GM12878 (cell line): ENCODE measurements around the gene LNX2. TPM values are rescaled to one million over a fixed set of nuclear protein-coding genes. Genes with fewer than 3 reads are reported as not detected.

ENCODE experiments used
- ATAC-seq: fragments of 200-7000 bp; cut with Tn5 transposase; 3 replicates; pipeline ENCODE4 v1.9.1; 2020; ENCODE audit warnings: mild to moderate bottlenecking, moderate library complexity
- BruUV-seq: library from RNA; stranded (reverse); fragments of 400-500 nt; replicated peaks from 2 replicates; lab custom pipeline; 2021; lab: Mats Ljungman, UMichigan
- CTCF ChIA-PET: fragments of 300-600 bp; sonication (Branson Sonifier 250); formaldehyde crosslinking; extraction: SDS; loops from one replicate; lab custom pipeline; 2021; ENCODE audit warnings: inconsistent platforms; lab: Yijun Ruan, JAX
- POLR2A ChIA-PET: fragments of 350-600 bp; formaldehyde crosslinking; extraction: SDS; loops from one replicate; lab custom pipeline; 2021; ENCODE audit warnings: inconsistent platforms; lab: Charles Lee
- RAD21 ChIA-PET: fragments of 300-600 bp; sonication (Branson Sonifier 250); formaldehyde crosslinking; loops from one replicate; lab custom pipeline; 2023; ENCODE audit warnings: antibody characterized with exemption; ENCODE audit not compliant: unreplicated experiment; lab: Charles Lee
- SMC1A ChIA-PET: fragments of 300-600 bp; sonication (Branson Sonifier 250); formaldehyde crosslinking; loops from one replicate; lab custom pipeline; 2023; ENCODE audit not compliant: unreplicated experiment, uncharacterized antibody; lab: Charles Lee
- DNase-seq: peaks from one replicate; pipeline ENCODE4 v3.0.0-alpha.2; 2011; ENCODE audit warnings: low read depth, low spot score
- FAIRE-seq: peaks from 3 replicates; lab custom pipeline; 2011; peaks lifted over from hg19 to GRCh38; lab: Jason Lieb, UNC
- H2AFZ ChIP-seq: 2 replicates; pipeline ENCODE4 v1.6.0; 2011; ENCODE audit warnings: low read depth, low read length, control low read depth; ENCODE audit not compliant: control insufficient read depth
- H3K27ac ChIP-seq: 2 replicates; pipeline ENCODE4 v1.5.1; 2011; ENCODE audit warnings: control low read depth; ENCODE audit not compliant: control insufficient read depth, insufficient read depth
- H3K27me3 ChIP-seq, 2 experiments: replicated peaks in 1 of 2; 2 replicates each; pipeline versions ENCODE4 v1.6.0 to v1.6.1; 2011; ENCODE audit warnings: low read length in 1 of 2; ENCODE audit not compliant: control insufficient read depth in 2 of 2, insufficient read depth in 2 of 2
- H3K36me3 ChIP-seq, 2 experiments: 2 replicates each; pipeline ENCODE4 v1.5.1; 2011; ENCODE audit warnings: low read length in 1 of 2; ENCODE audit not compliant: control insufficient read depth in 2 of 2, insufficient read depth in 2 of 2
- H3K4me1 ChIP-seq: 2 replicates; pipeline ENCODE4 v1.6.1; 2011; ENCODE audit warnings: mild to moderate bottlenecking, low read length, moderate library complexity, mixed read lengths; ENCODE audit not compliant: control insufficient read depth, insufficient read depth
- H3K4me2 ChIP-seq: 2 replicates; pipeline ENCODE4 v1.6.0; 2011; ENCODE audit warnings: control low read depth; ENCODE audit not compliant: control insufficient read depth, insufficient read depth
- H3K4me3 ChIP-seq: fragments of 200-600 bp; sonication (generic); 2 replicates; pipeline ENCODE4 v1.5.1; 2016
- H3K79me2 ChIP-seq: 2 replicates; pipeline ENCODE4 v1.6.0; 2011; ENCODE audit warnings: low read length; ENCODE audit not compliant: control insufficient read depth, insufficient read depth
- H3K9ac ChIP-seq: 2 replicates; pipeline ENCODE4 v1.8.0; 2011; ENCODE audit warnings: low read length, control low read depth, mixed read lengths; ENCODE audit not compliant: control insufficient read depth, insufficient read depth
- H3K9me3 ChIP-seq: replicated peaks from 3 replicates; pipeline ENCODE4 v1.5.1; 2011; ENCODE audit warnings: mild to moderate bottlenecking, low read length; ENCODE audit not compliant: control insufficient read depth, insufficient read depth
- H4K20me1 ChIP-seq: 2 replicates; pipeline ENCODE4 v1.6.0; 2011; ENCODE audit not compliant: control insufficient read depth, insufficient read depth
- MTA2 ChIP-seq: fragments of 450-650 bp; IDR thresholded peaks from 2 replicates; pipeline ENCODE4 v1.6.1; 2016; ENCODE audit warnings: low read depth, mild to moderate bottlenecking, moderate library complexity
- MYB ChIP-seq: fragments of 150-350 bp; IDR thresholded peaks from 2 replicates; pipeline ENCODE4 v1.6.1; 2014; ENCODE audit warnings: mild to moderate bottlenecking, low read depth, low read length, borderline replicate concordance
- NR2C1 ChIP-seq: fragments of 450-650 bp; IDR thresholded peaks from 2 replicates; pipeline ENCODE4 v1.6.1; 2017; ENCODE audit warnings: antibody characterized with exemption, mild to moderate bottlenecking, moderate library complexity
- SREBF2 ChIP-seq: IDR thresholded peaks from 2 replicates; pipeline ENCODE4 v1.6.1; 2012; ENCODE audit warnings: mild to moderate bottlenecking, low read length
- YY1 ChIP-seq: IDR thresholded peaks from 2 replicates; pipeline ENCODE4 v1.6.1; 2011; ENCODE audit warnings: low read depth, mild to moderate bottlenecking, low read length
- ZNF384 ChIP-seq: IDR thresholded peaks from 2 replicates; pipeline ENCODE4 v1.6.1; 2012; ENCODE audit warnings: low read depth, mild to moderate bottlenecking, low read length, improper control_type of control experiment, borderline replicate concordance
- WGBS: methylation state at CpG from one replicate; pipeline ENCODE4 v1.1.6; 2016; ENCODE audit warnings: low lambda C conversion rate; ENCODE audit not compliant: insufficient replicate concordance, insufficient coverage; ENCODE audit errors: missing lambda C conversion rate; 5-methylcytosine and 5-hydroxymethylcytosine counted together
- in situ Hi-C: fragments of 300-500 bp; cut with MboI; formaldehyde crosslinking; loops from 9 replicates; pipeline ENCODE4 v1.14.3; 2018; ENCODE audit warnings: mixed read lengths
- intact Hi-C: fragments of 100-400 bp; cut with micrococcal nuclease; formaldehyde crosslinking; loops from one replicate; pipeline ENCODE4 v1.14.2; 2022; ENCODE audit not compliant: unreplicated experiment
- polyA plus RNA-seq, 11 experiments: library from polyadenylated mRNA; depleted of rRNA in 4 of 11; unstranded in 6 of 11; stranded (reverse) in 5 of 11; fragments of >200 nt; fragmentation: Nextera tagmentation in 4 of 11; fragmentation: Illumina TruSeq in 1 of 11; extraction: Ambion mirVana in 4 of 11; extraction: Trizol in 1 of 11; gene quantifications; 1 replicate in 1 of 11; 2 replicates in 10 of 11; pipeline versions ENCODE4 v1.2.1 to v1.2.3, GENCODE V29; 2011 to 2016; ENCODE audit warnings: inconsistent platforms in 2 of 11, missing spikeins in 2 of 11, low read depth in 1 of 11
- total RNA-seq, 4 experiments: library from RNA; depleted of rRNA in 3 of 4; stranded (reverse); fragments of >200 nt in 3 of 4; fragmentation: Illumina TruSeq in 1 of 4; extraction: Trizol in 1 of 4; gene quantifications; 2 replicates each; pipeline versions ENCODE4 v1.2.1 to v1.2.3, GENCODE V29; 2013 to 2021
- TF ChIP-seq, protein P1 (sequence below): fragments of 450-650 bp; IDR thresholded peaks from 2 replicates; pipeline ENCODE4 v1.6.1; 2017; ENCODE audit warnings: low read depth, mild to moderate bottlenecking, moderate library complexity

Gene LNX2
- total and polyA plus RNA-seq, 10 of the 15 experiments (the other 5 are each of a cell fraction or from before 2014, with no cell fraction given) = 1.3 to 7.7 (median 4.4) TPM

DNA sequence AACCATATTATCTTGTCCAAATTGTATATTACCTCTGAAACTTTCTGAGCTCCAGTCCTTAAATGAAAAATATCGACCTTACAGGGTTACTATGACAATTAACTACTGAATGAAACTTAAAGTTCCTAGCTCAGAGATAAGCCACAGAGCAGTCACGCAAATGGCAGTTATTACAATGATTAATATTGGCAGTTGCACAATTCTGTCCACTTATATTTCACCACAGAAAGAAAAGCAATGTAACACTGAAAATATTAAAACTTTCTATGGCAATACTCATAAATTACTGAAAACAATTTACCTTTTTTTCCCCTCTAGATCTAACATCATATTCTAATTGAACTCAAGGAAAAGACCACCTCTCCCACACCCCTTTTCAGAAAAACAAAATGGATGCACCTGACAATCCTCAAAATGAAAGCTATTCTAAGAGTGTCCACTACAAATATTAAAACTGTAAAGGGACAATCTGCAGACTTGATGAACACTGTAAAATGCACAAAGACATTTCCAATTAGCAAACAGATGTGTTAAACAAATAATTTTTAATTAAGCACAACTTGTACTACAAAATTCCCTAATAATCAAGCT lies 14.6 kb downstream of the LNX2 start:
- Histone ChIP-seq H3K9ac (no peak overlapping the region), H4K20me1 (no peaks in the 10 kb centered on the region), H3K27ac (no peak overlapping the region), H3K79me2 (no peaks in the 10 kb centered on the region; the same call in none of the 2 replicates), H3K4me3 (no peak overlapping the region), H3K4me2 (no peak overlapping the region), H3K9me3 (no peaks in the 10 kb centered on the region), H3K27me3 (no peaks in the 10 kb centered on the region), H3K36me3 (no peaks in the 10 kb centered on the region), H2AFZ (no peak overlapping the region), H3K4me1 (peaks cover 15% of the 10 kb centered on the region; the same call in 1 of the 2 replicates)
- ChIA-PET POLR2A (interaction anchor here (4.6 kb wide), 1 partner anchor 14 kb away, joined by 55 read pairs; the partner anchor contains the start of genes LNX2 and POLR1D), RAD21 (interaction anchor here (0.8 to 4.2 kb wide), 3 partner anchors 13 to 48 kb away, joined by 3 to 33 read pairs (median 4); partner anchors contain the start of gene LNX2), CTCF (interaction anchor here (0.6 to 4.0 kb wide), 5 partner anchors 10 to 566 kb away, joined by 3 to 27 read pairs (median 3); partner anchors contain the start of gene LNX2), SMC1A (interaction anchor here (0.7 to 4.1 kb wide), 11 partner anchors 8 to 155 kb away, joined by 3 to 35 read pairs (median 3); partner anchors contain the start of genes LNX2 and MTIF3)
- DNase-seq (no peak), ATAC-seq (peak; percentile 63), FAIRE-seq (no peak)
- in situ Hi-C loops = no loop called here
- TF ChIP-seq ZNF384 = no peak
- peak; percentile 18; the same call in 1 of the 2 replicates for TF ChIP-seq MTA2
- TF ChIP-seq, protein P1, sequence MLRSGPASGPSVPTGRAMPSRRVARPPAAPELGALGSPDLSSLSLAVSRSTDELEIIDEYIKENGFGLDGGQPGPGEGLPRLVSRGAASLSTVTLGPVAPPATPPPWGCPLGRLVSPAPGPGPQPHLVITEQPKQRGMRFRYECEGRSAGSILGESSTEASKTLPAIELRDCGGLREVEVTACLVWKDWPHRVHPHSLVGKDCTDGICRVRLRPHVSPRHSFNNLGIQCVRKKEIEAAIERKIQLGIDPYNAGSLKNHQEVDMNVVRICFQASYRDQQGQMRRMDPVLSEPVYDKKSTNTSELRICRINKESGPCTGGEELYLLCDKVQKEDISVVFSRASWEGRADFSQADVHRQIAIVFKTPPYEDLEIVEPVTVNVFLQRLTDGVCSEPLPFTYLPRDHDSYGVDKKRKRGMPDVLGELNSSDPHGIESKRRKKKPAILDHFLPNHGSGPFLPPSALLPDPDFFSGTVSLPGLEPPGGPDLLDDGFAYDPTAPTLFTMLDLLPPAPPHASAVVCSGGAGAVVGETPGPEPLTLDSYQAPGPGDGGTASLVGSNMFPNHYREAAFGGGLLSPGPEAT = 0 out of 2 replicates have a peak, but pooled peaks have one; percentile 39
- peak; percentile 51; the same call in 1 of the 2 replicates for TF ChIP-seq YY1
- TF ChIP-seq NR2C1 = 0 out of 2 replicates have a peak, but pooled peaks have one; percentile 19
- no peak for TF ChIP-seq MYB
- no peak for TF ChIP-seq SREBF2
- no TSS peak for BruUV-seq
- WGBS = 96% methylated on average over 2 of the region's 2 CpGs
- intact Hi-C loops = no loop called here
